ENCODE data around the gene ANOS1.

Gene ANOS1

DNA sequence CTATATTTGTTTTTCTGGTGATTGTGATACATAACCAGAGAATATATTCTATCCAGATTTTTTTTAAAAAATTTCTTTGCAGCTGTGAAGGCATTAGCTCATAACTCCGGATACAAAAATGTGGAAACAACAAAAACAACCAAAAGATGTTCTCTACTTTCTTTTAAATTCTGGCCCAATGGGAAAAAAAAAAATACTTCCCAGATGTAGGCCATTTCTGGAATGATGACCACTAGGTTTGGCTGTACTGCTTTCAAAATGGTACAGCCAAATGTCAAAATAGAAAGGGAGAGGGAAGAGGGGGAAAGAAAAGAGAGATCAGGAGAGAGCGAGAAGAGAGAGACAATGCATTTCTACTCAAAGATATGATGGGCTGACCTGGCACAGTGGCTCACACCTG, 14.6 kb downstream of the ANOS1 start:
- ATAC-seq (no peak), DNase-seq (no peak)

DNA sequence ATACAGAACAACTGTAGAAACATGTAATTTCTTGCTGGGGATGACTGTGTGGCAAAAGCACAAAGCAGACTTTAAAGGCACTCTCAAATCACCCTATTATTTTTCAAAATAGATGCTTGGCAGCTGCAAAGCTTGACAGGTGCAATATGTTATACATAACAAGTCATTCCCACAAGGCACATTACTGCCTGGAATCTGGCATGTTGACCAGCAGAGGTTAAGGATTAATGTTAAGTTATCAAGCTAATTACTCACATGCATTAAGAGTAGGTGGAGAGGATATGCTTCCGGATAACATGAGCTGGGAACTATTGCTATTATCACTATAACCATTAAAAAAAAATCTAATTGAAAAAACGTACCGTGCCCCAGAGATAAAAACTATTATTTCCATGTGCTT, 17.8 kb downstream of the ANOS1 start:
- no peak for ATAC-seq
- no peak for DNase-seq

DNA sequence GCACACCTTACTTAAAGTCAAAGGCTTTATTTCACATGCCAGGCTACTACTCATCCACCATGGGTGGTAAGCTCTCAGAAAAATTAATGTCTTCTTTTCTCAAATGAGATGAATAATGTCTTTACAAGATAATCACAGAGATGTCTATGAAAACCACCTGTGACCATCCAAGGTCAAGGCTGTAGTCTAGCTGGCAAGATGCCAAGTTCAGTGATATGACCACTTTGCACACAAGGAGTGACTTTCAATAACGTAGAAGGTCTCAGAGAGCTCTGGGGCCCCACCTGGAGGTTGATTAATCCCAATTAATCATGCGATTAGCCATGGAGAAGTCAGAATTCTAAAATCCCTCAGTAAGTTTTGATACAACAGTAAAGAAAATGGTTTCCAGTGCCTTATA, 20.5 kb downstream of the ANOS1 start:
- ATAC-seq: no peak
- no peak for DNase-seq

DNA sequence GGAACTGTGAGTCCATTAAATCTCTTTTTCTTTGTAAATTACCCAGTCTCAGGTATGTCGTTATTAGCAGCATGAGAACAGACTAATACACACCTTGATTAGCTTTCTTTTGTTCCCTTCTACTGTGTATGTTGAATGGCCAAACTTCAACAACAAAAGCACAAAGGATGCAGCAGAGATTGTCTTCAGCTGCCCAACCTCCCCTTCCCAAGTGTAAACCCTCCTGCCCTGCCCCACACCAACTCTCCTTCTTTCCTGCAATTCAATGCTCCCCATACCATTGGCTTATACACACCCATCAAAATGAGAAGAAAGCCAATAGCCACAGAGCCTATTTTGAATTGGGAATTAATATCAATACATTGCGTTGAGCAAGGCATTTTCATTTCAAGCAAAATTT, 27.8 kb downstream of the ANOS1 start:
- DNase-seq (no peak), ATAC-seq (no peak)

DNA sequence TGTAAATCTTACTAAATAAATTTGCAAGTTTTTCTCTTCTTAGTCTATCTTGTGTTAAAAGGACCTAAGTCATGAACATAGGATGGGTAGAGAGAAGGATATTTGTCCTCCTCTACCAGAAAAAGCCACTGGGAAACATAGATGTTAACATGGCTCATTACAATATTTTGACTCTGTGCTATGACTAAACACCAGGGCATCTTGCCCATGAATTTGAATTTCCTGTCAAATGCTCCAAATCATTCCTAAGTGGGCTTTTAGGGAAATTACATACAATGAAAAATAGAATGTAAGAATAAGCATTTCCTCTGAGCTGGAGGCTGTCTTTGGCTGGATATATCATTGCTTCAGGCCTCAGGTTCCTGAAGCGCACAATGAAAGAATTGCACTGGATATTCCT, 39.1 kb downstream of the ANOS1 start:
- ATAC-seq: no peak
- no peak for DNase-seq

DNA sequence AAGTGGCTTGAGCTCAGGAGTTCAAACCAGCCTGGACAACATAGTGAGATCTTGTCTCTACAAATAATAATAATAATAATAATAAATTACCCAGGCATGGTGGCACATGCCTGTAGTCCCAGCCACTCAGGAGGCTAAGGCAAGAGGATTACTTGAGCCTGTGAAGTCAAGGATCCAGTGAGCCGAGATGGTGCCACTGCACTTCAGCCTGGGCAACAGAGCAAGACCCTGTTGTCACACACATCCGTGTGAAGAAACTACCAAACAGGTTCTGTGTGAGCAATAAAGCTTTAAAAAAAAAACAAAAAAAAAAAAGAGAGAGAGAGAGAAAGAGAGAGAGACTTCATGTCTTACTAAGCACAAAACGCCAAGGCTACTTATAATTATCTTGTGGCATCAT, 42.5 kb downstream of the ANOS1 start:
- ATAC-seq (no peak), DNase-seq (no peak)

DNA sequence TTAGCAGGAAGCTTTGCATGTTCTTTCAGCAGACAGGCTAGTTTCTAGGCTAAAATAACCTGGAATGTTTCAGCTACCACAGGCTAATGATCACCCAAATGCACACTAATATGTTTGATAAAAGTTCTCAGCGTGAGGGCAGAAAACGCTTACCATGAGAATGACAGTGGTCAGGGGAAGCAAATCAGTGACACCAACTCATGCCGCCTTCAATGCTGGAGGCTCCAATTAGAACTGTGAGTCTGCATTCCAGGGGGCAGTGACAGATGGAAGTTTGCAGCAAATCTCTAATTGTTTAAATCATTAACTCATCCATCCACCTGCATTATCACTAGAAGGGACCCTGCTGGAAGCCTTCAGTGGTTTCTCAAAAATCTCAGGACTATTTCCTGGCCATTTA, 43.2 kb downstream of the ANOS1 start:
- no peak for ATAC-seq
- DNase-seq: no peak

DNA sequence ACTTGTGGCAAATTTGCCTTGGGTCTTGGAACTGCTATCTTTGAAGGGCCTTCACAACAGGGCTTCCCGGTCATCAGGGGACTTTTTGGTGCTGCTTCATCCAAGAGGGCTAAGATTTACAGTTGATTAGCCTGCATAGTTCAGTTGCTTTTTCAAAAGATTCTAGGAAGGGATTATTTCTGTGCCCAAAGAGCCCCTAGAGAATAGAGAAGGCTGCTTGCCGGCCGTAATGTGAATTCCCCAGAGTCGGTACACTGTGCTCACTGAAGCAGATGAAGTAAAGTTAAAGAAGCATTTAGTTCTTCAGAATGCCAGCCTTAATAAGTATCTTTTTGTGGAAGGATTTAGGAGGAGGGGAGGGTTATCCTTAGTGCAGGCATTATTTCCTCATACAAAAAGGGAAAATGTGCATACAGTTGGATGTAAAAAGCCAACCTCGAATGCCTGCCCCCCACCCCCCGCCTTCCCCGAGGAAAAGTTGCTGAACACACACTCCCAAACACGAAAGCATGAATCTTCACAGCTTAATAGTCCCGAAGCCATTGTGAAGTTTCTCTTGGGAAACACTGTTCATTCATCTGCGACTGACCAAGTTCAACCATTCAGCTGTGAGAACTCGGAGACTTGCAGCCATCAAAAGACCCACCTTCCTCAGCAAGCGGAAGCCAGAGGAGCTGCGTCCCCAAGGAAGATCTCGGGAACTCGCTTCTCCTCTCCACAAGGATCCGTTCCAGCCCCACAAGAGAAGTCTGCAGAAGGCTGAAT, 47.6 kb downstream of the ANOS1 start:
- DNase-seq: no peak
- ATAC-seq: no peak

DNA sequence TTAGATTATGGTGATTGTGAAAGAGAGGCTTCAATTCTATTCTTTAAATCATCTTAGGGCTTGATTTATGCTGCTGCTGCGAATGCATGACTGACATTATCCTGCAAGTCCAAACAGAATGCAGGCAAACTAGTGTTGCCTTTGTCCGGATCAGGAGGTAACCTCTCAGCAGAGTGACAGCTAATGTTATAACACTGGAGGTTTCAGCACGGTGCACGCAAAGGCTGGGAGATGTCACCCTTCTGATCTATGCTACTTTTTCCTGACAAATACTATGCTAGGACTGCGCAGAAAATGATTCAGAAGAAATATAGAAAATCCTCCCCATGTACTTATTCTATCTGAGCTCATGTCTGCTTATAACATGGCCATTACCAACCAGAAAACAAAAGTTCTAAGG, 48.2 kb downstream of the ANOS1 start:
- DNase-seq (no peak), ATAC-seq (no peak)

DNA sequence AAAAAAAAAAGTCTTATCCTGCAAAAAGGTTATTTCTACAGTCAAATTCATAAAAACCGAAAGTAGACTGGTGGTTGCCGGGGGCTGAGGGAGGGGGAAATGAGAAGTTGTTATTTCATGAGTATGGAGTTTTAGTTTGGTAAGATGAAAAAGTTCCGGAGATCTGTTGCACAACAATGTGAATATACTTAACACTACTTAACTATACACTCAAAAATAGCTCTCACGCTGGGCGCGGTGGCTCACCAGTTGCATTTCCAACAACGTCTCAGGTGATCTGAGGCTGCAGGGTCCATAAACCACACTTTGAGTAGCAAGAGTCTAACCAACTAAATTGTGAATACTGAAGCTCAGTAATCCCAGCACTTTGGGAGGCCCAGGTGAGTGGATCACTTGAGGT, 52.4 kb downstream of the ANOS1 start:
- ATAC-seq (no peak), DNase-seq (no peak)

DNA sequence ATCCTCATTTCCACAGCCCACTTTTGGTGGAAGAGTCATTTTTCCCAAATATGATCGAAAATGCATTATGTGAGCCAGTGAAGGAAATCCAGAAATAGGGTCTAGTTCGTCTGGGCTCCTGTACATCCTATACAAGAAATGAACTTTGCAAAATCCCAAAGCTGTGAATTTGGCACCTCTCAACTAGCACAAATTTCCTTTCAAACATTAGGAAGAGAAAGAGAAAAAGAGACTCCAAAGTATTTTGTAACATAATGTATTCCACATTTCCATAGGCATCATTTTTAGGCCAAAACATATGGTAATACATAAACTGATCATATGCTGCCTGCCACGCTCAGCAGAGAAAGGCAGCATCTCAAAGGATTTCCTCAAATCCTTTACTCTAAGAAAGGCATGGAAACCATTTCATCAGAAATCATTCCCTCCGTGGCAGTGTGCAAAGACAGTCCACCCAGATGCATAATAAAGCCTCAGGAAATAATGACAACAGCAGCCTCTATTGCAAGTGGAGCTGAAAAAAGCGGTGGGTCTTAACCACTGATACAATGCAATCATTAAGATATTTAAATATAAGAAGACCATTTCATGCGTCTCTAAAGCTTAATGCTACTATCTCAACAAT, 56.8 kb downstream of the ANOS1 start:
- ATAC-seq (no peak), DNase-seq (no peak)

DNA sequence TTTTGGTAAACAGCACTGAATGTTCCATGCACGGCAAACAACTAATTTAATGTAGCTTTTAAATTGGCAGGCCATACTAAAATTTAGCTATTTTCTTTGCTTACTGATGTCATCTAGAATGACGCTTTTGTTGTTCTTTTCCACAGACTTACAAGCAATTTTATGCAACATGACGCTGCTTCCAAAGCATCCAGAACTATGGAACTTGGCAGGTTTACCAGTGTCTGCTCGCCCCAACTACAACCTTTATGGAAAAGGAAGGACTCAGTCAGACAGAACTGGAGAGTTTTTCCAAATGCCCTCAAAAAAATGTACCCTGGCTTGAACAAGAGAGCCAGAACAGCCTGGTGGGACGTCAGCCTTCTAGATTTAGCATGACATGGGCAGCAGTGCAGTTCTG, 58.7 kb downstream of the ANOS1 start:
- no peak for ATAC-seq
- DNase-seq: no peak

DNA sequence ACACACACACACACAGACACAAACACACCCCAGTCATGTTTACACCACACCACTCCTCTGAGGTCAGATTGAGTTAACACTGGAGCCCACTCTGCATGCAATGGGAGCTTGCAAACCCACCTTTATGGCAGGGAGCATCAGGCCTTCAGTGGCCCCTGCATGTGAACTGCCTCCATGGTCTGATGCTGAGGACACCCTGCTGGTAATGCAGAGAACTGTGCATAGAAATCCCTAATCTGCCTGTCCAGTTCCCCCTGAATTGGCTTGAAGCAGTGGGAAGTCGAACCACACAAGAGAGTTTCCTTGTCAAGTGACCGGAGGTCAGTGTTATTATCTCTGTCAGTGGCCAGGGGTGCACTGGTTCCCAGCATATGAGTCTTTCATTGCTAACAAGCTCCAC, 59.8 kb downstream of the ANOS1 start:
- no peak for ATAC-seq
- no peak for DNase-seq

DNA sequence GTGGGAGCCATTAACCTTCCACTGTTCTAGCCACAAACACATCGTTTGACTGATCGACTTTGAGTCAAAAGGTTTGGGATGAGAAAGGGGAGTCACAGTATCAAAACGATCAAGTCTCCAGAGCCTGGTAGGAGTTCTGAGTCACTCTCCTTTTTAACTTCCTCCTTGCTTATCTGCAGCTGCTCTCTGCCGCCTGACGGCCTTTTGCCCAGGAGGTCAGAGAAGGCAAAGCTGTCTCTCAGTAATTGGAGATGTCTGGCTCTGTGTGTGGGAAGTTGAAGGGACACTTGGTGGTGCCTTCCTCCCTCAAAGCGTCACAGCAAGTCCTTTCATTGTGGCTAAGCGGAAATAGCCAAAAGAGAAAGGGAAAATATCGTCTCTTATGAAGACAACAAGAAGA, 63.1 kb downstream of the ANOS1 start:
- DNase-seq: no peak
- ATAC-seq: no peak

DNA sequence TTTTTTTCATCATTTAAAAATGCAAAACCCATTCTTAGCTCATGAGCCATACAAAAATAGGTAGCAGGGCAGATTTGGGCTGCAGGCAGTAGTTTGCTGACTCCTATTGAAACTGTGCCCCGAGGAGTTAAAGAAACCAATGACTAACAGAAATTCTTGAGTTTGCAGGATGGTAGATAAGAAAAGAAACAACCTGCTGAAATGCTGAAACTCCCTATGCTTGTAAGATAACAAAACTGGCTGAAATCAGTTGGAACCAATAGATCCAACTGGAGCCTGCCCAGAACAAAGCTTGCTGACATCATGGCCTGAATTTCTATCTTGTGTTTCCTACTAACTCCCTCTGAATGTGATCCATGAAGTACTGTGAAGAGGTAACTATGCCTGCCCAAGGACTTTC, 68.6 kb downstream of the ANOS1 start:
- DNase-seq: no peak
- ATAC-seq: no peak

DNA sequence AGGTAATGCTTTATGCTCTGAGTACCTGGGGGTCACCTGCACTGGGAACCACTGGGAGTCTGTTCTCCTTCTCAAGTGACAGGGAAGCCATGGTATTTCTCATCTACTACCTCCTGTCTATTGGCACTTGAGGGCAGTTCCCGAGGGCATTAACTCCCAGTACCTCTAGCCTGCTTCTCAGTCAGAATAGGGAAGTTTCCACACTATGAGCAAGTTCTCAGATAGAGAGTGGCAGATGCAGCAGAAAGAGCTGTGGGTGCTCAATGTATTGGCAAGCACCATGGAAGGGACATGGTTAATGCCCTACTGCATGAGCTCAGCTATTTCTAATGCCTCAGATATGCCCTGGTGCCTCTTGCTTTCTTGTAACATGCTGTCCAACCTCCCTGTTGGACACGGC, 74.1 kb downstream of the ANOS1 start:
- DNase-seq (no peak), ATAC-seq (no peak)

DNA sequence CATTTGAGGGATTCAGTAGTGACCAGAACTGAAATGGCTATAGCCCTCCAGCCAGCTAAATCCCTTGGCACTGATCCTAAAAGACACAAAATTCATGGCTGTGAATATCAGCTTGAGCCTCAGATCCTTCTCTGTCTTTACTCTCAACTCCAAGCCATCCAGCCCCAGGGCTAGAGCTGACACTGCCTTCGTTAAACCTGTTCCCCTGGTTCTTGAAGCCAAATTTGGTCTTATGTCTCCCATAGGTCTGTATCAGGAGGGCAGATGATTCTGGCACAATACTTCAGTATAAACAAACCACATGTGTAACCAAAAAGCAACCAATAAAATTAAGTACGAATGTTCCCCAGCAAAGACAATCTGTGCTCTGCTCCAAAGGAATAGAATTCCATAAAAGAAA, 78.0 kb downstream of the ANOS1 start:
- DNase-seq (no peak), ATAC-seq (no peak)

DNA sequence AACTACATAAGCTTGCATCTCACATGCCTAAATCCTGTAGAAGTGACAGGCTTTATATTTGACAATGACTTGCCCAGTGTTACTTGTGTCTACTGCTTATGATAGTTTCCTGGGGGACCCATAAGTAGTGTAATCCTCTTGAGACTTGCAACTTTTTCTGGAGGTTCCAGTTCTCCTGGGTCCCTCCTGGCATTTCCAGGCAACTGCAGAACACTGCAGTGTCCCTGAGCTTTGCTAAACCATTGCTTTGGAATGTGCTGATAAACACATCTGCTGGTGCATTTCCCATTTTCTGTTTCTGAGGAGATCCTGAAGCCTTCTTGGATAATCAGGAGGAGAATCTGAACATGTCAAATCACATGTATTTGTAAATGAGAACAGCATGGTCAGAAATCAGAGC, 82.0 kb downstream of the ANOS1 start:
- ATAC-seq (no peak), DNase-seq (no peak)

DNA sequence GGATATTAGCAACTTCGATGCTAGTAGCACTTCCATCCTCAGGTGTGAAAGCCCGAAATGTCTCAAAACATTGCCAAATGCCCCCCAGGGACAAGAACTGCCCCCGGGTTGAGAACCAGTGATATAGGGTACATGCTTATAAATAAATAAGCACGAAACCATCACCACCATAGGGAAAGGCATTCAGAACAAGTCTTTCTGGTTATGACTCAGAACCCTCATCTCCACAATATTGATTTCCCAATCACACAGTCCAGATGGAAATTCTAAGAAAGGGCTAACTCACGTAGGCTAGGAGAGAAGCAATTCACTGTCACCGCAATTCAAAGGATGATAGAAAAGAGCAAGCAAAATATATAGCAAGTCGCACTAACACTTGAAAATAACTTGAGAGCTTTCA, 84.8 kb downstream of the ANOS1 start:
- ATAC-seq (no peak), DNase-seq (no peak)

DNA sequence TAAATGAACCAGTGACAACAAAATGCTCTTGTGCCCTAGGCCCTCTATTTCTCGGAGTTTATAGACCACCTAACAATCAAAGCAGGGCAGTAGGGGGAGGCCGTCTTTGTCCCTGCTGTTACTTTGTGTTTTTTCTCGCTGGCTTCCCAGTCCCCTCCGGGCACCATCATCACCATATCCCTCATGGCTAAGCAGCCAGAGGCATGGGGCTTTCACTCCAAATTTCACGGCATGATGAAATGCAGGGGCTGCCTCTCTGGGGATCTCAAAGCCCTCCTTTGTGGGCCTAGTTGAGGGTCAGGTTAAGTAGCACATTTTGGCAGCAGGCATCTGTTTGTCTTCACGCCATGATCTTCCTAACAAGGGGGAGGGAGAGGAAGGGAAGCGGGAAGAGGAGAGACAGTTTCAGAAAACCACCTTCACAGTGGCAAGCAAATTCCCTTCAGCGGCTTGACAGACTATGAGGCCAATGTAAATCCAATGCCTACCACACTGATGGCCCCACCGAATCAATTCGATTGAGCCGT, 91.9 kb downstream of the ANOS1 start:
- no peak for ATAC-seq
- no peak for DNase-seq

DNA sequence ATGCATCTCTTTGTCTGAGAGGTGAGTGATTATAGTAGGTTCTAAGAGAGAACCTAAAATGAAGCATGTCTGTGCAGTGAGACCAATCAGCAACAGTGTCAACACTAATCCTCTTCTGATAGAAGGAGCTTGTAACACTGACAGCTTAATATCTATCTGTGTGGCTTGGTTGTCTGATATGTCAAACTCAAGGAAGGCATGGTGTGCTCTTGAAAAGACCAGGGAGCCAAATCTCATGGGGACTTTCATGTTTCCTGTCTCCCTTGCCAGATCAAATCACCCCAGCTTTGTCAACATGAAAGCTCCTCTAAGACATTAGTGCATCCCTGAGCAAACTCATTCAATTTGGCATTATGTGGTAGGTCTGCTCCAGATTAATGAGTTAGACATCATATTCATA, 95.4 kb downstream of the ANOS1 start:
- no peak for DNase-seq
- ATAC-seq: no peak

DNA sequence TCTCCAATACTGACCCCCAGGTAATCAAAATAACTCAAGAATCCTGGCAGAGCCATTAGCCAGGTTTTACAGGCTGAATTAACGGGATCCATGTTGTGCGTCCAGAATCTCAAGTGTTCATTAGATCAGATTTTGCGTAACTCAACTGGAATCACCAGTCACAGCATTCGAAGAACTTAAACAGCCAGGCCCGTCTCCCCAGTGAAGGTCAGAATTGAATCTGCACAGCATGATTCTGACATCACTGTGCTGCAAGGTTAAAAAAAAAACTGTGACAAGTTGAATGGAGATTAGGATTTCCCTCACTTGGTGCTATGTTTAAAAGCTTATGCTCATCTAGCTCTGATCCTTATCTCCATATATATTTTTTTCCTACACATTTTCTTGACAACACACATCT, 96.1 kb downstream of the ANOS1 start:
- no peak for DNase-seq
- no peak for ATAC-seq

DNA sequence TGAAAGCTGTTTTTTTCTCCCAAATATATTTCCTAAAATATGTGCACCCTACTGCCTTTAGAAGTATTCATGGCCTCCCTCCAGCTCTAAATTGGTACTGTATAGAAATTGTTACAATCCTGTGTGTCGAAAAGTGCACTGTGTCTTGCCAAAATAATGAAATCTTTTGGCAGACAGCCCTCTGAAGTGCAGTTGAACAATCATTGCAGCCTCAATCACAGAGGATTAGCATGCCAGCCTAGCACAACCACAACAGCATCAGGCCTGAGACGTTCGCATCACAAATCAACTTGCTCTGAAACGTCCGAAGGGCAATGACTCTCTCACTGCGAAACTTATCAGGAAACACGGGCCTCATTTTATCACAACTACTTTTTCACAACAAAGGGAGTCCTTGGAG, 99.0 kb downstream of the ANOS1 start:
- DNase-seq (no peak), ATAC-seq (no peak)

DNA sequence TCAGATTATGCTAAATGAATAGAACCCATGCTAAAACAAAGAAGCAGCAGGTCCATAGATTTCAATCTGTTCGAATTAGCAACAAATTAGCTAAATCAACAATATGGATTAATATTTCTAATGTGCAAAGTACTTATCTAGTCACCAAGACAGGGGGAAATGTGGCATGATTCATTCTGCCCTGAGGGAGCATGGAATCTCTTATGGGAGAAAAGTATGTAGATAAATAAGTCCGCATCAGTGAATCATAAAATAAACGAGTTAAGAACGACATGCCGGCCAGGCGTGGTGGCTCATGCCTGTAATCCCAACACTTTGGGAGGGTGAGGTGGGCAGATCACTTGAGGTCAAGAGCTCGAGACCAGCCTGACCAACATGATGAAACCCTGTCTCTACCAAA, 102.1 kb downstream of the ANOS1 start:
- ATAC-seq: no peak
- no peak for DNase-seq

All from stimulated activated naive CD8-positive, alpha-beta T cell treated with anti-CD3 and anti-CD28 coated beads, Interleukin-15, Interleukin-2, amounts not matched to agents 100 U/mL and 50 U/mL, for 24 hours (primary cell).